Measurements from ENCODE around the gene RPSA. TPM values are rescaled to one million over a fixed set of nuclear protein-coding genes. Genes with fewer than 3 reads are reported as not detected.

RPSA gene
- total RNA-seq, 1 experiment from 2014 or later: 2,077 TPM

DNA sequence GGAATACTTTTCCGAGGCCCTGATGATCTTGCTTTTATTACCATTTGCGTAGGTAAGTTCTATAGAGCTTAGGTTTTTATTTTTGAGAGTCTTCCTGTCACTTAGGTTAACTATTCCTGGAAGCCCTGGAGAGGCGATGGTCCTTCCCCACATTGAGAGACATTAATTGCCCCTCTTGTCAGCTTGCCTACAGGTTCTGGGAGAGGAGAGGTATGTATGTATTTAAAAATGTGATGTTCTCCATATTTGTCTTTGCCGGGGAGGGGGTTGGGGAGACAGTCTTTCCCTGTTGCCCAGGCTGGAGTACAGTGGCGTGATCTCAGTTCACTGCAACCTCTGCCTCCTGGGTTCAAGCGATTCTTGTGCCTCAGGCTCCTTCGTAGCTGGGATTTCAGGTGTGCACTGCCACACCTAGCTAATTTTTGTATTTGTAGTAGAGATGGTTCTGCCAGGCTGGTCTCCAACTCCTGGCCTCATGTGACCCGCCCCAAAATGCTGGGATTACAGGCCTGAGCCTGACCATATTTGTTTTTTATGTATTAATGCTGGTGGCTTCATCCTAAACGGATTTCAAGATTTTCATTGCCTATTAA is 6.2 kb downstream of the RPSA start:
- no CpG with 5 or more reads among the region's 9 CpGs for WGBS (ENCODE audit: extremely low coverage, insufficient read length, low lambda C conversion rate)
- peak overlapping the region; percentile 49 to 91 (median 80); a peak in 6 of 7 replicates for H3K27ac Mint-ChIP-seq
- Histone ChIP-seq H2BK20ac (ENCODE audit: low read depth, low read length, poor library complexity, severe bottlenecking) (no peak overlapping the region), H2AFZ (ENCODE audit: low read length) (no peak overlapping the region), H3K4ac (ENCODE audit: low read depth, low read length) (no peak overlapping the region), H2BK5ac (ENCODE audit: insufficient read length, low read length) (no peak overlapping the region), H3K18ac (ENCODE audit: insufficient read length, low read depth, low read length) (no peak overlapping the region), H3K79me2 (ENCODE audit: insufficient read depth, low read length) (peaks cover 5% of the 10 kb centered on the region; the same call in 1 of the 2 replicates), H4K5ac (ENCODE audit: insufficient read length, low read depth, low read length) (no peak overlapping the region), H3K23ac (ENCODE audit: insufficient read length, low read depth, low read length) (no peak overlapping the region), H3T11ph (ENCODE audit: low read length) (no peak overlapping the region), H3K23me2 (ENCODE audit: insufficient read length, low read depth, low read length, poor library complexity, severe bottlenecking) (peaks cover 3% of the 10 kb centered on the region), H3K27me3 (ENCODE audit: insufficient read depth, low read length) (no peaks in the 10 kb centered on the region), H2AK5ac (ENCODE audit: insufficient read length, low read length) (no peak overlapping the region), H4K8ac (replicated peaks; ENCODE audit: insufficient read length, low read depth, low read length) (no peak overlapping the region), H3K4me1 (ENCODE audit: insufficient read depth, low read length) (peaks cover 3% of the 10 kb centered on the region), H3K14ac (ENCODE audit: insufficient read depth, low read length) (no peak overlapping the region), H2BK120ac (ENCODE audit: low read depth, low read length, poor library complexity, severe bottlenecking) (no peak overlapping the region), H3K9me3 (ENCODE audit: control insufficient read depth, low read depth, low read length) (no peaks in the 10 kb centered on the region), H3K27ac (ENCODE audit: insufficient read length, low read depth, low read length) (no peak overlapping the region), H3K79me1 (ENCODE audit: insufficient read depth, low read depth, low read length, poor library complexity, severe bottlenecking) (no peaks in the 10 kb centered on the region), H3K56ac (ENCODE audit: insufficient read length, low read depth, low read length) (no peak overlapping the region), H3K4me2 (ENCODE audit: insufficient read depth, insufficient read length, low read length) (no peak overlapping the region), H3K9ac (ENCODE audit: extremely low read depth, insufficient read length, low read length) (no peak overlapping the region), H4K20me1 (ENCODE audit: control insufficient read depth, insufficient read depth, insufficient read length) (no peaks in the 10 kb centered on the region), H2BK12ac (ENCODE audit: insufficient read length, low read depth, low read length) (no peak overlapping the region), H4K91ac (ENCODE audit: insufficient read length, low read depth, low read length) (no peak overlapping the region), H2BK15ac (ENCODE audit: low read depth, low read length) (no peak overlapping the region)
- no peak for TF ChIP-seq CTCF (conservative IDR thresholded peaks at IDR 0.05)
- peaks cover 2% of the 10 kb centered on the region; the same call in 1 of the 2 replicates for H3K27me3 Mint-ChIP-seq (ENCODE audit: low read depth)
- H3K4me3 Mint-ChIP-seq: no peak overlapping the region
- H3K9me3 Mint-ChIP-seq: no peaks in the 10 kb centered on the region; a peak in 1 of 5 replicates
- DNase-seq: no peak
- peaks cover 52 to 72% (median 60%) of the 10 kb centered on the region in 3 experiments for H3K36me3 Mint-ChIP-seq (ENCODE audit: insufficient read depth in 1 of 3, low read depth in 3 of 3)
- peaks cover 18 to 28% of the 10 kb centered on the region in 2 experiments for H3K4me1 Mint-ChIP-seq
